HG03196 (cell line): ENCODE results near the gene CPSF7.
"Not testable (repeated sequence)": the region's sequence is repeated elsewhere in the genome, so short reads cannot be mapped to it uniquely, and the experiment has no call there.

ENCODE experiments used
- ATAC-seq: cut with Tn5 transposase; IDR thresholded peaks from one replicate; pipeline ENCODE4 v1.9.1; 2021; ENCODE audit not compliant: unreplicated experiment

Gene CPSF7

GRCh38 chr11:61429691-61430582 is at the start of gene CPSF7, which contains the start of gene SDHAF2:
CPSF7 (minus strand) TSS chr11:61429975; CDS start chr11:61429235, 740 bp downstream.
SDHAF2 (plus strand) TSS chr11:61430124; CDS start chr11:61430147, 23 bp downstream.
- ATAC-seq = peak; percentile 92

- no peak for ATAC-seq
Measured at GRCh38 chr11:61477727-61478148, 48.0 kb upstream of the CPSF7 start.

- no peak for ATAC-seq
Measured at GRCh38 chr11:61477126-61477525, 47.4 kb upstream of the CPSF7 start.

- ATAC-seq = no peak
Measured at GRCh38 chr11:61476371-61476770, 46.6 kb upstream of the CPSF7 start.

GRCh38 chr11:61475433-61475832 is 45.7 kb upstream of the CPSF7 start:
- ATAC-seq = no peak

GRCh38 chr11:61474013-61474643 is 44.4 kb upstream of the CPSF7 start:
- ATAC-seq = no peak

- no peak for ATAC-seq
Measured at GRCh38 chr11:61473370-61474012, 43.7 kb upstream of the CPSF7 start.

- ATAC-seq = no peak
Measured at GRCh38 chr11:61472868-61473267, 43.1 kb upstream of the CPSF7 start.

GRCh38 chr11:61472282-61472681 is 42.5 kb upstream of the CPSF7 start:
- no peak for ATAC-seq

GRCh38 chr11:61468002-61468401 is 38.2 kb upstream of the CPSF7 start:
- no peak for ATAC-seq

- not testable (repeated sequence) for ATAC-seq
Measured at GRCh38 chr11:61467602-61468001, 37.8 kb upstream of the CPSF7 start.

GRCh38 chr11:61460986-61461385 is 31.2 kb upstream of the CPSF7 start:
- no peak for ATAC-seq

- no peak for ATAC-seq
Measured at GRCh38 chr11:61460474-61460881, 30.7 kb upstream of the CPSF7 start.

GRCh38 chr11:61454520-61454919 is 24.7 kb upstream of the CPSF7 start:
- ATAC-seq = no peak

- no peak for ATAC-seq
Measured at GRCh38 chr11:61453695-61454094, 23.9 kb upstream of the CPSF7 start.

- no peak for ATAC-seq
Measured at GRCh38 chr11:61452825-61453224, 23.1 kb upstream of the CPSF7 start.

GRCh38 chr11:61448552-61448927 is 18.8 kb upstream of the CPSF7 start:
- no peak for ATAC-seq

GRCh38 chr11:61447601-61448551 is 18.1 kb upstream of the CPSF7 start:
- ATAC-seq = no peak

GRCh38 chr11:61446211-61446651 is 16.5 kb upstream of the CPSF7 start:
- ATAC-seq = no peak

- no peak for ATAC-seq
Measured at GRCh38 chr11:61445516-61445915, 15.7 kb upstream of the CPSF7 start.
